Measurements from ENCODE around the gene LRMDA.

LRMDA gene

GRCh38 chr10:76116523-76116922 is 685.1 kb downstream of the LRMDA start:
- no peak for DNase-seq (ENCODE audit: low read depth)
- no peak overlapping the region for H3K4me3 ChIP-seq (ENCODE audit: low read depth, low read length)
- TF ChIP-seq CTCF (IDR thresholded peaks at IDR 0.05; ENCODE audit: control insufficient read depth, extremely low read depth, insufficient read depth) = no peak

- no peak for DNase-seq (ENCODE audit: low read depth)
- no peak overlapping the region for H3K4me3 ChIP-seq (ENCODE audit: low read depth, low read length)
- no peak for TF ChIP-seq CTCF (IDR thresholded peaks at IDR 0.05; ENCODE audit: control insufficient read depth, extremely low read depth, insufficient read depth)
Observed at GRCh38 chr10:76117949-76118348, 686.5 kb downstream of the LRMDA start.

- no peak overlapping the region for H3K4me3 ChIP-seq (ENCODE audit: low read depth, low read length)
- TF ChIP-seq CTCF (IDR thresholded peaks at IDR 0.05; ENCODE audit: control insufficient read depth, extremely low read depth, insufficient read depth) = no peak
- no peak for DNase-seq (ENCODE audit: low read depth)
Observed at GRCh38 chr10:76119036-76119435, 687.6 kb downstream of the LRMDA start.

DNA sequence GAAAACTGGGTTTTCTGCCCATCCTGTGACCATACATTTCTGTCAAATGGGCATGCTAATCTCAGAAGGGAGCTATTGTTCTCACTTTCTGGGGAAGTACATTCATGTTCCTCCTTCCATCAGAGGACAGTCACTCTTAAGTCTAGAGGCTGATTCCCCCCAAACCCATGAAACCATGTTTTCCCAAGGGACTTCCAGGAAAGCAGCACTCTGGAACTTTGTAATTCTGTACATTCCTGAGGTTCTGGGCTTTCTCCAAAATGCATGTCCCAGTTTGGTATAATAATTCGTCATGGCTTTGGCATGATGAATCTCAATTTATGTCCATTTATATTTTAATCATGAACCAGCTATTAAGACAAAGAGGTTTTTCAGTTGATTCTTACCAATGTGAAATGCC is 688.1 kb downstream of the LRMDA start:
- TF ChIP-seq CTCF (IDR thresholded peaks at IDR 0.05; ENCODE audit: control insufficient read depth, extremely low read depth, insufficient read depth) = no peak
- DNase-seq (ENCODE audit: low read depth) = no peak
- H3K4me3 ChIP-seq (ENCODE audit: low read depth, low read length) = no peak overlapping the region

DNA sequence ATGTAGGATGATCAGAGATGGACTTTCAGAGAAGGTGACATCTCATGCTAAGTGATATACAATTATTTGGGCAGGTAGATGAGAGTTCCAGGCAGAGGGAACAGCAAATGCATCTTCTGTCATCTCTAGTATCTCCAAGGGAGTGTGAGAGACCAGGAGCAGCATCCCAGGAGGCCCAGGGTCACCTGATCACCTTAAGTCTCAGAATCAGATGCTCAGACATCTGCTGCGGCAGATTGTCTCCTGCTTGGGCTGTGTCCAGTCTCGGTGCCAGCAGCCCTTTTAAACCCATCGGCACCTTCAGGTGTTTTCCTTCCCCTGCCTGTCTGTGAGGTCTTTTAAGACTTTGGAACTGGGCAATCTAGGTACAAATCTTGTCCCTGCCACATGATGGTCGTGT is 690.6 kb downstream of the LRMDA start:
- TF ChIP-seq CTCF (IDR thresholded peaks at IDR 0.05; ENCODE audit: control insufficient read depth, extremely low read depth, insufficient read depth) = no peak
- DNase-seq (ENCODE audit: low read depth) = no peak
- no peak overlapping the region for H3K4me3 ChIP-seq (ENCODE audit: low read depth, low read length)

DNA sequence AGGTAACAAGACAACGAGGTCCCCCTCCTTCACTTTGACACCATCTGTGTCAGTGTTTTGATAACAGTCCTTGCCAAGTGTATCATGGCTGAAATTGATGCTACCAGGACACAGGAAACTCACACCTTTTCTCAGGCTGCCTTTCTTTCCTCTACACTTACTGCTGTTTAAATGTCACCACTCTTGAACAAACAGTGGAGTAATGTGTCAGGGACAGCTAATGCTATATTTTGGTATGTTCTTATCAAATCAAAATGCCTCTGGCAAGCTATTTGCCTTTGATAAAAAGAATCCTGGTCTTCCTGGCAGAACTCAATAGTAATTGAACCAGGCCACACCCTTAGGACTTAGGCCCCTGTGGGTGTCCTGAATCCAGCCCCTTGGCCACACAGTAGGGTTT is 692.9 kb downstream of the LRMDA start:
- TF ChIP-seq CTCF (IDR thresholded peaks at IDR 0.05; ENCODE audit: control insufficient read depth, extremely low read depth, insufficient read depth) = no peak
- H3K4me3 ChIP-seq (ENCODE audit: low read depth, low read length) = no peak overlapping the region
- no peak for DNase-seq (ENCODE audit: low read depth)

DNA sequence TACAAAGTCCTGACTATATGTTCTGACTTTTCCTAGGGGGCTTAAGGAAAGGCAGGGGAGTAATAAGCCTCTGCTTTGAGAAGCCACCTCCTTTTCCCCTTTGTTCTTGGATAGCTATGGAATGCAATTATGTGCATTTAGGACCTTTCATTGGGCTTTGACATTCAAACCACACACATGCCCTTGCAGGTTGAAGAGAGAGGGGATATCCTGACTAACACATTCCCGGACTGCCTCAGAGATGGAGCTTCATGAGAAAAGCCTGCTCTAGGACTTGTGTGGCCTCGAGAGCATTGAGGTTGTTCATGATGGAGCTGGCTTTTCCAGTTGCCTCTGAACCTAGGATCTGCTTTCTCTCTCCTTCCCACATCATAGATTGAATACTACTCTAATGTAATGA is 694.5 kb downstream of the LRMDA start:
- TF ChIP-seq CTCF (IDR thresholded peaks at IDR 0.05; ENCODE audit: control insufficient read depth, extremely low read depth, insufficient read depth) = no peak
- H3K4me3 ChIP-seq (ENCODE audit: low read depth, low read length) = no peak overlapping the region
- no peak for DNase-seq (ENCODE audit: low read depth)

All from LNCaP clone FGC (cell line).